ENCODE measurements around the gene HCK. TPM values are rescaled to one million over a fixed set of nuclear protein-coding genes. Genes with fewer than 3 reads are reported as not detected.

HCK gene
- total RNA-seq, 4 donors from 2014 or later = 7.0 to 10.2 (median 8.7) TPM

- intact Hi-C loops (cut with DNase I; ENCODE audit: low total_unique reads) = no loop called here
- no peak for DNase-seq (ENCODE audit: low spot score in 2 of 2)
- TF ChIP-seq POLR2A (IDR thresholded peaks at IDR 0.05) (no peak), CTCF (IDR thresholded peaks at IDR 0.05) (no peak)
- no peak overlapping the region for H3K4me3 ChIP-seq (ENCODE audit: low read depth, poor library complexity, severe bottlenecking)
- WGBS, 2 donors = 90% methylated on average over 3 of the region's 3 CpGs
Observed at GRCh38 chr20:32135983-32136515, 84.0 kb downstream of the HCK start.

DNA sequence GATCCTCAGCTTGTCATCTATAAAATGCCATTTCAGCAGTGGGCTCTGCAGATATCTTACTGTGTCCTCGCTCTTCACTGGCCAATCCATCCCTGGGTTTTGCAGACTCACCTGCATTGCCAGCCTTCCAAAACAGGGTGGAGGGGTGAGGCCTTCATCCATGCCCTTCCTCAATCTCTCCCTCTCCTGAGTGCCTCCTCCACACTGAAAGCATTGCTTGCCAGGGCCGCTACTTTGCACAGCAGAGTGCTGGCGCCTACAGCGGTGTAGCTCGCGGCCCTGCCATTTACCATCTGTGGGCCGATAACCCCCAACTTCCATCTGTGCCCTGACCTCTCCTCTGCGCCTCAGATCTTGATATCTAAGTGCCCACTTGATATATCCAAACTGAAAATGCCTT is 86.9 kb downstream of the HCK start:
- TF ChIP-seq CTCF (IDR thresholded peaks at IDR 0.05) = no peak
- no peak for TF ChIP-seq POLR2A (IDR thresholded peaks at IDR 0.05)
- no peak for DNase-seq (ENCODE audit: low spot score in 2 of 2)
- intact Hi-C loops (cut with DNase I; ENCODE audit: low total_unique reads) = no loop called here
- H3K4me3 ChIP-seq (ENCODE audit: low read depth, poor library complexity, severe bottlenecking) = no peak overlapping the region
- WGBS, 2 donors = 95% methylated on average over 8 of the region's 8 CpGs

DNA sequence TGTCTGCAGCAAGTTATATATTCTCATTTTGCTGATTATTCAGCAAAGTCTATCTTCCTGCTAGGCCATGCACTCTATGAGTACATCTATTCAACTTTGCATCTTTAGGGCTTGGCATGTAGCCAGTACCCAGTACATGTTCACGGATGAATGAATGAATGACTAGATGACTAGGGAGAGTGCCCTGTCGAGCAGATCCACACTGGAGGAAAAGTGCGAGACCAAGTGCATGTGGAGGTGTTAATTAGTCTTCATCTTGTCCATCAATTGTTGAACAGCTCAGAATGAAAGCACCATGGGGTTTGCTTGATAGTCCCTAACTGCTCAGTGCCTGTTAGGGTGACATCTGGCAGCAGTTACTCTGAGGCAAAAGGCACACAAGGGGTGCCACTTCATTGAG is 87.9 kb downstream of the HCK start:
- no peak for DNase-seq (ENCODE audit: low spot score in 2 of 2)
- no peak overlapping the region for H3K4me3 ChIP-seq (ENCODE audit: low read depth, poor library complexity, severe bottlenecking)
- TF ChIP-seq CTCF (IDR thresholded peaks at IDR 0.05) (no peak), POLR2A (IDR thresholded peaks at IDR 0.05) (no peak)
- WGBS, 2 donors = 90 to 95% methylated on average over 3 of the region's 3 CpGs
- intact Hi-C loops (cut with DNase I; ENCODE audit: low total_unique reads) = no loop called here

DNA sequence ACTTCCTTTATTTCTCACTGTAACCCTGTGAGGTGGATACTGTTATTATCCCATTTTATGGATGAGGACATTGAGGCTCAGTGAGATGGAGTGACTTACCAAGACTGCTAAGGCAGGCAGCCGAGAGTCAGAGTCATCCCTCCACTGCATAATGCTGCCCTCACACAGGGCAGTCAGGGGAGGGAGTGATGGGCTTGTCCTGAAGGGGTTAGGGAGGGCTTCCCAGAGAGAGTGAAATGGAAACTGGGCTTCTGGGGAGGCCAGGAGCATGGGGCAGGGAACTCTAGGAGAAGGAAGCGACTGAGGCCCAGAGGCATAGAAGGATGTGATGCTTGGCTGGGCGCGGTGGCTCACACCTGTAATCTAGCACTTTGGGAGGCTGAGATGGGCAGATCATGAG is 88.6 kb downstream of the HCK start:
- no peak overlapping the region for H3K4me3 ChIP-seq (ENCODE audit: low read depth, poor library complexity, severe bottlenecking)
- no peak for DNase-seq (ENCODE audit: low spot score in 2 of 2)
- 72 to 99% methylated on average over 4 of the region's 4 CpGs for WGBS, 2 donors
- intact Hi-C loops (cut with DNase I; ENCODE audit: low total_unique reads) = no loop called here
- TF ChIP-seq CTCF (IDR thresholded peaks at IDR 0.05) = no peak
- no peak for TF ChIP-seq POLR2A (IDR thresholded peaks at IDR 0.05)

- no peak overlapping the region for H3K4me3 ChIP-seq (ENCODE audit: low read depth, poor library complexity, severe bottlenecking)
- 95 to 96% methylated on average over 21 of the region's 21 CpGs for WGBS, 2 donors
- intact Hi-C loops (cut with DNase I; ENCODE audit: low total_unique reads) = no loop called here
- DNase-seq (ENCODE audit: low spot score in 2 of 2) = no peak
- TF ChIP-seq CTCF (IDR thresholded peaks at IDR 0.05) (no peak), POLR2A (IDR thresholded peaks at IDR 0.05) (no peak)
Observed at GRCh38 chr20:32141465-32141980, 89.5 kb downstream of the HCK start.

DNA sequence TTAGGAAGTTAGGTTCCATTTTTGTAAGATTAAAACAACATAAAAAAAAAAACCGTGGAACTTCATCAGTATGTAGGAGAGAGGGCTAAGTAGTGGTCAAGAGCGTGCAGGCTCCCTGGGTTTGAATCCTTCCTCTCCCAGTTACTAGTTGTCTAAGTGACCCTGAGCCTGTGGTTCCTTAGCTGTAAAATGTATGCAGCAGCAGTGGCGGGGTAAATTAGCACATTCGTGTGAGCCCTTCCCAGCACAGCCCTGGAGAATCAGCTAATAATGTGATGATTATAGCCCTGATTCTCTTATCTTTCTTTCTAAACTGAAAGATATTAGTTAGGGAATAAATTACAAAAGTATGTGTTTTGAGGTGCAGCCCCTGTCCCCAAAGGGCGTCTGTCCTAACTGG is 90.0 kb downstream of the HCK start:
- no peak for DNase-seq (ENCODE audit: low spot score in 2 of 2)
- WGBS, 2 donors = 91 to 93% methylated on average over 5 of the region's 5 CpGs
- no peak overlapping the region for H3K4me3 ChIP-seq (ENCODE audit: low read depth, poor library complexity, severe bottlenecking)
- TF ChIP-seq POLR2A (IDR thresholded peaks at IDR 0.05) (no peak), CTCF (IDR thresholded peaks at IDR 0.05) (no peak)
- intact Hi-C loops (cut with DNase I; ENCODE audit: low total_unique reads) = no loop called here

All from lower leg skin (tissue), 4 donors.